HepG2 (cell line): ENCODE results near the gene SOAT1. TPM values are rescaled to one million over a fixed set of nuclear protein-coding genes. Genes with fewer than 3 reads are reported as not detected.

Source experiments
- ETV5 ChIP-seq: IDR thresholded peaks from 2 replicates; pipeline ENCODE4 v1.6.1; 2018; ENCODE audit warnings: missing biosample characterization, missing genetic modification reagents, inconsistent platforms, borderline replicate concordance
- GZF1 ChIP-seq: sonication (generic); formaldehyde crosslinking; IDR thresholded peaks from 2 replicates; pipeline ENCODE4 v1.5.1; 2020; ENCODE audit warnings: mild to moderate bottlenecking, missing genetic modification reagents
- HES4 ChIP-seq: sonication (generic); formaldehyde crosslinking; IDR thresholded peaks from 2 replicates; pipeline ENCODE4 v1.9.0; 2021; ENCODE audit warnings: mild to moderate bottlenecking, missing genetic modification reagents, borderline replicate concordance
- IRX3 ChIP-seq: sonication (generic); formaldehyde crosslinking; IDR thresholded peaks from 2 replicates; pipeline ENCODE4 v1.8.1; 2023; ENCODE audit warnings: mild to moderate bottlenecking, low read depth, missing genetic modification reagents, borderline replicate concordance
- PHF20 ChIP-seq: sonication (generic); formaldehyde crosslinking; IDR thresholded peaks from 2 replicates; pipeline ENCODE4 v1.5.0; 2020; ENCODE audit warnings: mild to moderate bottlenecking, missing genetic modification reagents
- TOE1 ChIP-seq: sonication (generic); formaldehyde crosslinking; IDR thresholded peaks from 2 replicates; pipeline ENCODE4 v1.4.0; 2020; ENCODE audit warnings: mild to moderate bottlenecking, missing genetic modification reagents
- ZNF350 ChIP-seq: sonication (generic); formaldehyde crosslinking; IDR thresholded peaks from 2 replicates; pipeline ENCODE4 v1.4.0; 2020; ENCODE audit warnings: mild to moderate bottlenecking, low read depth, missing genetic modification reagents, borderline replicate concordance
- ZNF713 ChIP-seq: sonication (generic); formaldehyde crosslinking; IDR thresholded peaks from 2 replicates; pipeline ENCODE4 v1.4.0; 2020; ENCODE audit warnings: mild to moderate bottlenecking, missing genetic modification reagents
- polyA plus RNA-seq, 8 experiments: library from polyadenylated mRNA; depleted of rRNA in 3 of 8; stranded (reverse) in 7 of 8; unstranded in 1 of 8; fragments of >200 nt; fragmentation: Illumina TruSeq in 4 of 8; extraction: Trizol in 4 of 8; gene quantifications; 2 replicates each; pipeline versions ENCODE4 v1.2.1 to v1.2.3, GENCODE V29; 2011 to 2016; ENCODE audit warnings: low read depth in 4 of 8, missing spikeins in 1 of 8, mixed read lengths in 1 of 8; ENCODE audit not compliant: insufficient read depth in 1 of 8
- total RNA-seq, 5 experiments: library from RNA; depleted of rRNA; stranded (reverse); fragments of >200 nt; fragmentation: Illumina TruSeq; extraction: Trizol; gene quantifications; 2 replicates each; pipeline ENCODE4 v1.2.3, GENCODE V29; 2016; ENCODE audit warnings: low read depth in 1 of 5
- TF ChIP-seq, protein P1 (sequence below): sonication (generic); formaldehyde crosslinking; IDR thresholded peaks from 2 replicates; pipeline ENCODE4 v1.4.0; 2020; ENCODE audit warnings: missing genetic modification reagents, borderline replicate concordance
- TF ChIP-seq, protein P2 (sequence below): IDR thresholded peaks from 2 replicates; pipeline ENCODE4 v1.6.1; 2016; ENCODE audit warnings: low read depth, control low read depth
- TF ChIP-seq, protein P3 (sequence below): sonication (generic); formaldehyde crosslinking; IDR thresholded peaks from 2 replicates; pipeline ENCODE4 v1.8.1; 2023; ENCODE audit warnings: missing genetic modification reagents, inconsistent platforms, borderline replicate concordance
- TF ChIP-seq, protein P4 (sequence below): sonication (generic); formaldehyde crosslinking; IDR thresholded peaks from 2 replicates; pipeline ENCODE4 v1.4.0; 2020; ENCODE audit warnings: missing genetic modification reagents

Gene SOAT1
- total and polyA plus RNA-seq, 2 of the 13 experiments (the other 11 are each of a cell fraction or from before 2014, with no cell fraction given): 22.3 to 52.0 TPM

DNA sequence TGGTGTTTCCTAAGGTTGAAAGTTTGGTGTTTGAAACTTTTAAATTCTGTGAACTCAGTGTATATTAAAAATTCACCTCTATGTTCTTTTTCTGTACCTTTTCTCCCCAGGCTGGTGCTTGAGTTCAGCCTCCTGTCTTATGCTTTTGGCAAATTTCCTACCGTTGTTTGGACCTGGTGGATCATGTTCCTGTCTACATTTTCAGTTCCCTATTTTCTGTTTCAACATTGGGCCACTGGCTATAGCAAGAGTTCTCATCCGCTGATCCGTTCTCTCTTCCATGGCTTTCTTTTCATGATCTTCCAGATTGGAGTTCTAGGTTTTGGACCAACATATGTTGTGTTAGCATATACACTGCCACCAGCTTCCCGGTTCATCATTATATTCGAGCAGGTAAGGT is 47.3 kb downstream of the SOAT1 start (continued):
- no peak for TF ChIP-seq TOE1 (CRISPR knock-in tag)
- no peak for TF ChIP-seq IRX3 (CRISPR knock-in tag)
- TF ChIP-seq GZF1 (CRISPR knock-in tag): no peak
- TF ChIP-seq, protein P1, sequence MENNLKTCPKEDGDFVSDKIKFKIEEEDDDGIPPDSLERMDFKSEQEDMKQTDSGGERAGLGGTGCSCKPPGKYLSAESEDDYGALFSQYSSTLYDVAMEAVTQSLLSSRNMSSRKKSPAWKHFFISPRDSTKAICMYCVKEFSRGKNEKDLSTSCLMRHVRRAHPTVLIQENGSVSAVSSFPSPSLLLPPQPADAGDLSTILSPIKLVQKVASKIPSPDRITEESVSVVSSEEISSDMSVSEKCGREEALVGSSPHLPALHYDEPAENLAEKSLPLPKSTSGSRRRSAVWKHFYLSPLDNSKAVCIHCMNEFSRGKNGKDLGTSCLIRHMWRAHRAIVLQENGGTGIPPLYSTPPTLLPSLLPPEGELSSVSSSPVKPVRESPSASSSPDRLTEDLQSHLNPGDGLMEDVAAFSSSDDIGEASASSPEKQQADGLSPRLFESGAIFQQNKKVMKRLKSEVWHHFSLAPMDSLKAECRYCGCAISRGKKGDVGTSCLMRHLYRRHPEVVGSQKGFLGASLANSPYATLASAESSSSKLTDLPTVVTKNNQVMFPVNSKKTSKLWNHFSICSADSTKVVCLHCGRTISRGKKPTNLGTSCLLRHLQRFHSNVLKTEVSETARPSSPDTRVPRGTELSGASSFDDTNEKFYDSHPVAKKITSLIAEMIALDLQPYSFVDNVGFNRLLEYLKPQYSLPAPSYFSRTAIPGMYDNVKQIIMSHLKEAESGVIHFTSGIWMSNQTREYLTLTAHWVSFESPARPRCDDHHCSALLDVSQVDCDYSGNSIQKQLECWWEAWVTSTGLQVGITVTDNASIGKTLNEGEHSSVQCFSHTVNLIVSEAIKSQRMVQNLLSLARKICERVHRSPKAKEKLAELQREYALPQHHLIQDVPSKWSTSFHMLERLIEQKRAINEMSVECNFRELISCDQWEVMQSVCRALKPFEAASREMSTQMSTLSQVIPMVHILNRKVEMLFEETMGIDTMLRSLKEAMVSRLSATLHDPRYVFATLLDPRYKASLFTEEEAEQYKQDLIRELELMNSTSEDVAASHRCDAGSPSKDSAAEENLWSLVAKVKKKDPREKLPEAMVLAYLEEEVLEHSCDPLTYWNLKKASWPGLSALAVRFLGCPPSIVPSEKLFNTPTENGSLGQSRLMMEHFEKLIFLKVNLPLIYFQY: no peak
- TF ChIP-seq PHF20 (CRISPR knock-in tag): no peak
- TF ChIP-seq HES4 (CRISPR knock-in tag): no peak
- TF ChIP-seq, protein P2, sequence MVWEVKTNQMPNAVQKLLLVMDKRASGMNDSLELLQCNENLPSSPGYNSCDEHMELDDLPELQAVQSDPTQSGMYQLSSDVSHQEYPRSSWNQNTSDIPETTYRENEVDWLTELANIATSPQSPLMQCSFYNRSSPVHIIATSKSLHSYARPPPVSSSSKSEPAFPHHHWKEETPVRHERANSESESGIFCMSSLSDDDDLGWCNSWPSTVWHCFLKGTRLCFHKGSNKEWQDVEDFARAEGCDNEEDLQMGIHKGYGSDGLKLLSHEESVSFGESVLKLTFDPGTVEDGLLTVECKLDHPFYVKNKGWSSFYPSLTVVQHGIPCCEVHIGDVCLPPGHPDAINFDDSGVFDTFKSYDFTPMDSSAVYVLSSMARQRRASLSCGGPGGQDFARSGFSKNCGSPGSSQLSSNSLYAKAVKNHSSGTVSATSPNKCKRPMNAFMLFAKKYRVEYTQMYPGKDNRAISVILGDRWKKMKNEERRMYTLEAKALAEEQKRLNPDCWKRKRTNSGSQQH: no peak
- TF ChIP-seq ZNF713 (CRISPR knock-in tag): no peak
- TF ChIP-seq, protein P3, sequence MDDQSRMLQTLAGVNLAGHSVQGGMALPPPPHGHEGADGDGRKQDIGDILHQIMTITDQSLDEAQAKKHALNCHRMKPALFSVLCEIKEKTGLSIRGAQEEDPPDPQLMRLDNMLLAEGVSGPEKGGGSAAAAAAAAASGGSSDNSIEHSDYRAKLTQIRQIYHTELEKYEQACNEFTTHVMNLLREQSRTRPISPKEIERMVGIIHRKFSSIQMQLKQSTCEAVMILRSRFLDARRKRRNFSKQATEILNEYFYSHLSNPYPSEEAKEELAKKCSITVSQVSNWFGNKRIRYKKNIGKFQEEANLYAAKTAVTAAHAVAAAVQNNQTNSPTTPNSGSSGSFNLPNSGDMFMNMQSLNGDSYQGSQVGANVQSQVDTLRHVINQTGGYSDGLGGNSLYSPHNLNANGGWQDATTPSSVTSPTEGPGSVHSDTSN (CRISPR knock-in tag): no peak
- no peak for TF ChIP-seq ZNF350
- TF ChIP-seq, protein P4, sequence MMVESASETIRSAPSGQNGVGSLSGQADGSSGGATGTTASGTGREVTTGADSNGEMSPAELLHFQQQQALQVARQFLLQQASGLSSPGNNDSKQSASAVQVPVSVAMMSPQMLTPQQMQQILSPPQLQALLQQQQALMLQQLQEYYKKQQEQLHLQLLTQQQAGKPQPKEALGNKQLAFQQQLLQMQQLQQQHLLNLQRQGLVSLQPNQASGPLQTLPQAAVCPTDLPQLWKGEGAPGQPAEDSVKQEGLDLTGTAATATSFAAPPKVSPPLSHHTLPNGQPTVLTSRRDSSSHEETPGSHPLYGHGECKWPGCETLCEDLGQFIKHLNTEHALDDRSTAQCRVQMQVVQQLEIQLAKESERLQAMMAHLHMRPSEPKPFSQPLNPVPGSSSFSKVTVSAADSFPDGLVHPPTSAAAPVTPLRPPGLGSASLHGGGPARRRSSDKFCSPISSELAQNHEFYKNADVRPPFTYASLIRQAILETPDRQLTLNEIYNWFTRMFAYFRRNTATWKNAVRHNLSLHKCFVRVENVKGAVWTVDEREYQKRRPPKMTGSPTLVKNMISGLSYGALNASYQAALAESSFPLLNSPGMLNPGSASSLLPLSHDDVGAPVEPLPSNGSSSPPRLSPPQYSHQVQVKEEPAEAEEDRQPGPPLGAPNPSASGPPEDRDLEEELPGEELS (CRISPR knock-in tag): no peak
- no peak for TF ChIP-seq ETV5
- TF ChIP-seq, all 625 proteins: peak for 0
